GM23248 (cell line): Measurements from ENCODE around the gene CFAP20.

Experiments used
- EZH2 ChIP-seq: fragments of 200-600 bp; sonication (generic); IDR thresholded peaks from 2 replicates; pipeline ENCODE4 v1.6.1; 2018; ENCODE audit warnings: antibody characterized with exemption, mild to moderate bottlenecking; ENCODE audit not compliant: insufficient read depth, poor library complexity, severe bottlenecking
- EZH2phosphoT487 ChIP-seq: fragments of 200-600 bp; sonication (generic); IDR thresholded peaks from 2 replicates; pipeline ENCODE4 v1.6.1; 2018; ENCODE audit warnings: antibody characterized with exemption, moderate library complexity, mild to moderate bottlenecking, low read depth; ENCODE audit not compliant: insufficient read depth

DNA sequence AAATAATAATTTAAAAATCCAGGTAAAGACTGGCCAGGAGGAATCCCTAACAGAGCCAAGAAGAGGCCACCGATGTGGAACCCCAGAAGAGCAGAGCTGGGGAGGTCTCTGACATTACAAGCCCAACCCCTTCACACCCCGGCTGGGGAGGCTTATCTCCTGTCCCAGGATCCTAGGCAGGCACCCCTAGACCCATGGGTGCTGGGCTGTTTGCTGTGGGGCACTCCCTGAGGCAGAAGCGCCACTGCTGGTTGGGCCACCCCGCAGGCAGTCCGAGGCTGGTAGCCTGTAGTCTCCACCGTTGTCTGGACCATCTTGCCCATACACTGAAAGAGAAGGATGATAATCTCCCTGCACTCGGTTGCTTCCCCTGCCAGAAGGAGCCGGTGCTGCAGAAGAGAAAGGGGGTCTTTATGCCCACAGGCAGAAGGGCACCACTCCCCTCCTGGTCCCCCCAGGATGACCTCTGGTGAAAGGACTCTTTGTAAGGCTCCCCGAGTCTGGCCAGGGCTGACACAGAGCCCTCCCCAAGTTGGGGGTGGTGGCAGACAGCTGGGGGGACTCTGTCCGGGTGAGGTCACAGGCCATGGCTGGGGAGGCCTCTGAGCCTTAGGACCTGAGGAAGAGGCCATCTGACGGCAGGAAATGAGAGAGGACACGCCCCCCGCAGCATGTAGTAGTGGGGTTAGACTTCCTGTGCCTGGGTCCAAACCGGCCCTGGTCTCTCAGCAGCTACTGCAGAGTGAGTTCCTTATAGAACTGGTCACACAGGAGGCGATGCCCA lies 34.2 kb downstream of the CFAP20 start:
- no peak for TF ChIP-seq EZH2phosphoT487
- TF ChIP-seq EZH2, result no peak
